ENCODE data around the gene BMPR2.
A peak's percentile ranks its signal among the peaks of the same experiment; 100 is the strongest.
"Not testable (repeated sequence)": the region's sequence is repeated elsewhere in the genome, so short reads cannot be mapped to it uniquely, and the experiment has no call there.

The BMPR2 gene

GRCh38 chr2:202378662-202379358 lies 2.7 kb downstream of the BMPR2 start:
- no peak for DNase-seq (ENCODE audit: low read depth, low spot score)

GRCh38 chr2:202382684-202383083 lies 6.6 kb downstream of the BMPR2 start:
- DNase-seq (ENCODE audit: low read depth, low spot score) = no peak

DNA sequence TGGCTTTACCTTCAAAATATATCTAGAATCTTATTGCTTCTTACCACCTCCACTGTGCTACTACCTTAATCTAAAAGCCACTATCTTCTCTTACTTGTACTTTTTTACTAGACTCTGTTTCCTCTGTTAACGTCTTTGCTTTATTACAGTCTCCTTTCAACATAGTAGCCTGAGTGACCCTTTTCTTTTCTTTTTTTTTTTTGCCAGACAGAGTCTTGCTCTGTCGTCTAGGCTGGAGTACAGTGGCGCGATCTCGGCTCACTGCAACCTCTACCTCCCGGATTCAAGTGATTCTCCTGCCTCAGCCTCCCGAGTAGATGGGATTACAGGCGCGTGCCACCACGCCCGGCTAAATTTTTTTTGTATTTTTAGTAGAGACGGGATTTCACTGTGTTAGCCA lies 10.4 kb downstream of the BMPR2 start:
- DNase-seq (ENCODE audit: low read depth, low spot score) = not testable (repeated sequence)

- DNase-seq (ENCODE audit: low read depth, low spot score) = no peak
These were observed 11.6 kb downstream of the BMPR2 start for GRCh38 chr2:202387608-202388342.

DNA sequence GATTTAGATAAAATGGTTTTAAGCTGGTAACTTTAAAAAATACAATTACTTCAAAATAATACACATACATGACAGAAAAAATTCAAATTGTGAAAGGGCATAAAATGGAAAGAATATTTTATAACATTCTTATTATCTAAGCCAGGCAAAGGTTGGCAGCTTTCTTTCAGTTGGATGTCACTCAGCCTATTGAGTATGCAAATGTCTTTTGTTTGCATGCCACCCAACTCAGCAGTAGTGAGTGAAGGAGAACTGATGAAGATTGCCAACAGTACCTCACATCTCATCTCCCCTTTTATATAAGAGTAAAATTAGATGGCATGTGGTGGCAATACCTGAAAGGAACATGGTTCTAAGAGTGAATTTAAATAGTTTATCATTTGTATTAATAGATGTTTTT lies 24.8 kb downstream of the BMPR2 start:
- DNase-seq (ENCODE audit: low read depth, low spot score) = no peak

GRCh38 chr2:202405798-202406197 lies 29.7 kb downstream of the BMPR2 start:
- DNase-seq (ENCODE audit: low read depth, low spot score) = no peak

DNA sequence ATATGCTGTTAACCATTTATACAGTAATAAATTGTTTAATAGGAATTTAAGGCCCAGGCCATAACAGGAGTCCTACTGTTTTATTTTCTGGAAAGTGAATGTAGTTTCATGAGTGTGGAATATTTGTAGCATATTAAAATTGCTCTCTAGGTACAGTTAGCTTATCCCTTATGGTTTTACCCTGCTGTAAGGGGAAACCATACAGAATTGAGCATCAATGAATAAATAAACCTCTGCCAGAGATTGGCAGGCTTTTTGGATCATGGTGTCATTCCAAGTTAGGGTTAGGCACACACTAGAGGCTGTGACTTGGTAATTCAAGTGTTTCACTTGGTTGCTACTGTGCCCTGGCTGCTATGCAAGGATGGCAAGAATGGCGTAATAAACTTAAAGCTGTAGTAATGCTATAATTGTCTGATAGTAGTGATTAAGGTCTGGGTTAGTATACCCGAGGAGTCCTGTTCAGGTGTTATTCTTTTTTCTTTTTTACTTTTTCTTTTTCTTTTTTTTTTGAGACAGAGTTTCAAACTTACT lies 30.4 kb downstream of the BMPR2 start:
- DNase-seq (ENCODE audit: low read depth, low spot score) = no peak

DNA sequence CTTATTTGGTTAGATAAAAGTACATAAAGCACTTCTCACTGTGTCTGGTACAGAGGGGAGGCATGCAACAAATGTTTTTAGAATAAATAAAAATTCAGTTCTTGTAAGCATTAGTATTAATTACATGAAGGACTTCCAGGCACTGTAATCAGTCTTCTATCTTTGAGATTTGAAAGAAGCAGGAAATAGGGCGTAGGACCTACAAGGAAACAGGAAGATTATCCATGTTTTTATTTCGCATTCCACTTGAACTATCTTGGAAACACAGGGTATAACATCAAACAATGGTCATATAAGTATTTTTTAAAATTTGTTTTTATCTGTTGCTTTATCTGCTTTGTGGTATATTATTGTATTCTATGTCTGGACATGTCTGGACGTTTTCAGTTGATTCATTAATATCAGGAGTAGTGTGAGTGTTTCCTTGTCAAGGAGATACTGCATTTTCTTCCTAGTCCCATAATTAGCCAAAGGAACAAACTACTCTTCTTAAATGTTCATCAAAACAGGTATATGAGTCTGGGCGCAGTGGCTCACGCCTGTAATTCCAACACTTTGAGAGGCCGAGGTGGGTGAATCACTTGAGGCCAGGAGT lies 32.5 kb downstream of the BMPR2 start:
- no peak for DNase-seq (ENCODE audit: low read depth, low spot score)

DNA sequence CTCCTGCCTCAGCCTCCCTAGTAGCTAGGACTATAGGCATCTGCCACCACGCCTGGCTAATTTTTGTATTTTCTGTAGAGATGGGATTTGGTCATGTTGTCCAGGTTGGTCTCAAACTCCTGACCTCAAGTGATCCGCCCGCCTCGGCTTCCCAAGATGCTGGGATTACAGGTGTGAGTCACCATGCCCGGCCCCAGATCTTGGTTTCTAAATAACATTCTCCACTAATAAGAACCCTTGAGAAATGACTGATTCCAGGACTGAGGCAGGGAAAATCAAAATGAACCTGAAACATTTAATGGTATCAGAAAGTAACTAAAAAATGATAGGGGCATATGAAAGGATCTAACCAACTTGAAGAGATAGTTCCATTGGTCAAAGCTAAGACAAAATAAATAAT lies 34.0 kb downstream of the BMPR2 start:
- no peak for DNase-seq (ENCODE audit: low read depth, low spot score)

- no peak for DNase-seq (ENCODE audit: low read depth, low spot score)
These were observed 35.0 kb downstream of the BMPR2 start for GRCh38 chr2:202411097-202411496.

DNA sequence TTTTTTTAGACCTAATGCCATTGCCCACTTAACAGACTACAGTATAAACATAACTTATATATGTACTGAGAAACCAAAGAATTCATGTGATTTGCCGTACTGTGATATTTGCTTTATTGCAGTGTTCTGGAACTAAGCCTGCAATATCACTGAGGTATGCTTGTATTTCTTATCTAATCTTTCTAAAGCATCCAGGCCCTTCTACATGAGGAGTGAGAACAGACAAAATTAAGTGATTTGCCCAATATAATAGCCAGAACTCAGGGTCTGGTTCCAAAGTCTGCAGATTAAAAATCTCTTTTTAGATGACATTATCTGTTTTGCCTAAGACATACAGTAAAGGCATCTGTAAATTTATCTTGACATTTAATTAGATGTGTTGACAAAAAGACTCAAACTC lies 41.9 kb downstream of the BMPR2 start:
- DNase-seq (ENCODE audit: low read depth, low spot score) = no peak

DNA sequence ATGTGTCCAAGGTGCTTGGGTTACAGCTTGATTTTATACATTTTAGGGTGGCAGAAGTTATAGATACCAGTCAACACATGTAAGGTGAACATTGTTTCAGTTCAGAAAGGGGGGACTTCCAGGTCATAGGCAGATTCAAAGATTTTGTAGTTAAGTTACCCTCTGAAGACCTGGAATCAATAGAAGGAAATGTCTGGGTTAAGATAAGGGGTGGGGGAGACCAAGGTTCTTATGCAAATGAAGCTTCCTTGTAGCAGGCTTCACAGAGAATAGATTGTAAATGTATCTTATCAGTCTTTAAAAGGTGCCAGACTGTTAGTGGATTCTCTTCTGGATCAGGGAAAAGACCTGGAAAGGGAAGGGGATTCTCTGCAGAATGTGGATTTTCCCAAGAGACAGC lies 42.4 kb downstream of the BMPR2 start:
- DNase-seq (ENCODE audit: low read depth, low spot score) = peak; percentile 51

DNA sequence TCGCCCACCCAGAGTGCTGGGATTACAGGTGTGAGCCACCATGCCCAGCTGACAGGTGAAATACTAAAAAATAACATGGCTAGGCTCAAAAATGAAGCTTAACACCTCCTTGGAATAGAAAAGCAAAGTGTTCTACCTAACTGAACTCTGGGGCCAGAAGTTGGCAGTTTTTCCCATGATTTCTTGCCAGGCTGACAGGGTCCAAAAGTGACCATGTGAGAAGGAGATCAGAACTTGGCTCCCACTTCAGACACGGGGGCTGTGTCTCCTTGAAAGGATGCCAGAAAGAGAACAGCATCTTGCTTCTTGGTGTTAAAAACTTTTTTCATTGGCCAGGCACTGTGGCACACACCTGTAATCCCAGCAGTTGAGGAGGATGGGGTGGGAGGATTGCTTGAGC lies 47.0 kb downstream of the BMPR2 start:
- DNase-seq (ENCODE audit: low read depth, low spot score) = no peak

DNA sequence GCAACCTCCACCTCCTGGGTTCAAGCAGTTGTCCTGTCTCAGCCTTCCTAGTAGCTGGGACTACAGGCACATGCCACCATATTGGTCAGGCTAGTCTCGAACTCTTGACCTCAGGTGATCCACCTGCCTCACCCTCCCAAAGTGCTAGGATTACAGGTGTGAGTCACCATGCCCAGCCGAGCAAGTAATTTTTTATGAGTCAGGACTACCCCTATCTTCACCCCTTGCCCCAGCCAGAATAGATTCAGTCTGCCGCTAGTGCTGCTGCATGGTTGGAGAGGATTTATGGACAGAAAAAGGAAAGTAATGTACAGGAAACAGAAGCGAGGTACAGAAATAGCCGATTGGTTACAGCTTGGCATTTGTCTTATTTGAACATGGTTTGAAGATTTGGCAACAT lies 48.9 kb downstream of the BMPR2 start:
- DNase-seq (ENCODE audit: low read depth, low spot score) = no peak

- DNase-seq (ENCODE audit: low read depth, low spot score) = no peak
These were observed 50.6 kb downstream of the BMPR2 start for GRCh38 chr2:202426751-202427150.

- no peak for DNase-seq (ENCODE audit: low read depth, low spot score)
These were observed 53.2 kb downstream of the BMPR2 start for GRCh38 chr2:202429164-202429980.

DNA sequence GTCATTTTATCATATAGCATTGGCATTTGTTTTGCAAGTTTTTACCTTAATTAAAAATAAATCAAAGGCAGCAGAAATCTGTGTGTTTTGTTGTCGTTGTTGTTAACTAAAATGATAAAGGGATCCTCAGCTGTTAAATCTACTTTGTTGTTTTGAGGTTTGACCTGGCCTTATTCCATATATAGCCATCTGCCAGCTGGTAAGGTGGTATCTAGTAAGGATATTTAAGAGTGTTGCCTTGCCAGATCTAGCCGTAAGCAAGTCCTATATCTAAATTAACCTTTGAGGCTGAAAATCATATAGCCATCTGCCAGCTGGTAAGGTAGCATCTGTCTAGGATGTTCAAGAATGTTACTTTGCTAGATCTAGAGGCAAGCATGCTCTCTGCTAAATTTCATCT lies 56.6 kb downstream of the BMPR2 start:
- no peak for DNase-seq (ENCODE audit: low read depth, low spot score)

DNA sequence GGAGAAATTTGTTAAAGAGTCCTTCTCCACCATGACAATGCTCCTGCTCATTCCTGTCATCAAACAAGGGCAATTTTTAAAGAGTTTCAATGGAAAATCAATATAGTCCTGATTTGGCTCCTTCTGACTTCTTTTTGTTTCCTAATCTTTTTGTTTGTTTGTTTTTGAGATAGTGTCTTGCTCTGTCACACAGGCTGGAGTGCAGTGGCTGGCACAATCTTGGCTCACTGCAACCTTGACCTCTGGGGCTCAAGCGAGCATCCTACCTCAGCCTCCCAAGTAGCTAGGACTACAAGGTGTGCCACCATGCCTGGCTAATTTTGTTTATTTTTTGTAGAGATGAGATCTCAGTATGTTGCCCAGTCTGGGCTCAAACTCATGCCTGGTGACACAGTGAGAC lies 58.3 kb downstream of the BMPR2 start:
- no peak for DNase-seq (ENCODE audit: low read depth, low spot score)

- DNase-seq (ENCODE audit: low read depth, low spot score) = no peak
These were observed 60.5 kb downstream of the BMPR2 start for GRCh38 chr2:202436626-202437025.

GRCh38 chr2:202440117-202440516 lies 64.0 kb downstream of the BMPR2 start:
- not testable (repeated sequence) for DNase-seq (ENCODE audit: low read depth, low spot score)

DNA sequence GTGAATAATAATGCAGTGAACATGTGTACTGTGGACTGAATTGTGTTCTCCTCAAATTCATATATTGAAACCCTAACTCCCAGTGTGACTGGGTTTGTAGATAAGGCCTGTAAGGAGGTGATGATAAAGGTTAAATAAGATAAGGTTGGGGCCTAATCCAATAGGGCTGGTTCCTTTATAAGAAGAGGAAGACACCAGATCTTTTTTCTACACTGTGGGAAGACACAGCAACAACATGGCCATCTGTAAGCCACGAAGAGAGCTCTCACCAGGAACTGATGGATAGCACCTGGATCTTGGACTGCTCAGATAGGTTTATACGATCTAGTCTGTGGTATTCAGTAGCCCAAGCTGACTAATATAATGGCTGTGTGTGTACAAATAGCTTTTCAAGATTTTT lies 66.8 kb downstream of the BMPR2 start:
- no peak for DNase-seq (ENCODE audit: low read depth, low spot score)

- DNase-seq (ENCODE audit: low read depth, low spot score) = no peak
These were observed 67.9 kb downstream of the BMPR2 start for GRCh38 chr2:202444000-202444399.

All from ELF-1 (cell line).